Measurements from ENCODE around the gene RIMBP2. TPM values are rescaled to one million over a fixed set of nuclear protein-coding genes. Genes with fewer than 3 reads are reported as not detected.

RIMBP2 gene
- total and polyA plus RNA-seq, 2 donors (not counting 1 experiment from before 2014, with no cell fraction given), result 0.17 TPM; not detected in 1

GRCh38 chr12:130717752-130718151, 1.7 kb upstream of the RIMBP2 start:
- no peak overlapping the region for H3K27ac ChIP-seq (ENCODE audit: insufficient read depth, low read length)
- no peak overlapping the region for H2AFZ ChIP-seq (ENCODE audit: low read length)
- no peak overlapping the region for H3K9ac ChIP-seq (ENCODE audit: insufficient read depth, low read length)
- H3K4me3 ChIP-seq (replicated peaks in 1 of 4; ENCODE audit: control extremely low read depth in 1 of 4, insufficient read depth in 1 of 4, low read depth in 3 of 4, low read length in 4 of 4), result no peak overlapping the region
- H3K79me2 ChIP-seq (ENCODE audit: control insufficient read depth, insufficient read depth, low read length), result no peaks in the 10 kb centered on the region
- H3K4me2 ChIP-seq (ENCODE audit: extremely low read depth, insufficient read depth, low read length), result no peak overlapping the region
- no peaks in the 10 kb centered on the region for H4K20me1 ChIP-seq (ENCODE audit: control insufficient read depth, extremely low read depth, insufficient read depth, low read length)
- TF ChIP-seq CTCF (conservative IDR thresholded peaks at IDR 0.05 in 1 of 2, IDR thresholded peaks at IDR 0.05 in 1 of 2; ENCODE audit: low read depth in 1 of 2, low read length in 2 of 2) (no peak), EZH2 (IDR thresholded peaks at IDR 0.05; ENCODE audit: low read length, missing control alignments) (no peak)
- no peak for DNase-seq (ENCODE audit: low read depth in 2 of 2)
- no peaks in the 10 kb centered on the region for H3K36me3 ChIP-seq (ENCODE audit: control insufficient read depth, insufficient read depth, low read length)
- H3K27me3 ChIP-seq (ENCODE audit: control insufficient read depth, insufficient read depth, low read length), result no peaks in the 10 kb centered on the region
- H3K4me1 ChIP-seq (ENCODE audit: control insufficient read depth, extremely low read depth, insufficient read depth, low read length), result no peaks in the 10 kb centered on the region
- no peaks in the 10 kb centered on the region for H3K9me3 ChIP-seq (ENCODE audit: control insufficient read depth, insufficient read depth, low read depth, low read length)

- Histone ChIP-seq H3K4me2 (ENCODE audit: extremely low read depth, insufficient read depth, low read length) (no peak overlapping the region), H3K4me3 (replicated peaks in 1 of 4; ENCODE audit: control extremely low read depth in 1 of 4, insufficient read depth in 1 of 4, low read depth in 3 of 4, low read length in 4 of 4) (no peak overlapping the region), H3K9ac (ENCODE audit: insufficient read depth, low read length) (no peak overlapping the region), H3K9me3 (ENCODE audit: control insufficient read depth, insufficient read depth, low read depth, low read length) (no peaks in the 10 kb centered on the region), H3K27me3 (ENCODE audit: control insufficient read depth, insufficient read depth, low read length) (no peaks in the 10 kb centered on the region), H3K36me3 (ENCODE audit: control insufficient read depth, insufficient read depth, low read length) (no peaks in the 10 kb centered on the region), H3K27ac (ENCODE audit: insufficient read depth, low read length) (no peak overlapping the region), H2AFZ (ENCODE audit: low read length) (no peak overlapping the region), H3K79me2 (ENCODE audit: control insufficient read depth, insufficient read depth, low read length) (no peaks in the 10 kb centered on the region), H3K4me1 (ENCODE audit: control insufficient read depth, extremely low read depth, insufficient read depth, low read length) (no peaks in the 10 kb centered on the region), H4K20me1 (ENCODE audit: control insufficient read depth, extremely low read depth, insufficient read depth, low read length) (no peaks in the 10 kb centered on the region)
- DNase-seq (ENCODE audit: low read depth in 2 of 2), result no peak
- TF ChIP-seq CTCF (conservative IDR thresholded peaks at IDR 0.05 in 1 of 2, IDR thresholded peaks at IDR 0.05 in 1 of 2; ENCODE audit: low read depth in 1 of 2, low read length in 2 of 2) (no peak), EZH2 (IDR thresholded peaks at IDR 0.05; ENCODE audit: low read length, missing control alignments) (no peak)
Measured at GRCh38 chr12:130716969-130717366, 869 bp upstream of the RIMBP2 start.

GRCh38 chr12:130715150-130715997, 725 bp downstream of the RIMBP2 start:
- no peaks in the 10 kb centered on the region for H3K36me3 ChIP-seq (ENCODE audit: control insufficient read depth, insufficient read depth, low read length)
- no peaks in the 10 kb centered on the region for H3K4me1 ChIP-seq (ENCODE audit: control insufficient read depth, extremely low read depth, insufficient read depth, low read length)
- no peak for DNase-seq (ENCODE audit: low read depth in 2 of 2)
- H3K4me3 ChIP-seq (replicated peaks in 1 of 4; ENCODE audit: control extremely low read depth in 1 of 4, insufficient read depth in 1 of 4, low read depth in 3 of 4, low read length in 4 of 4), result peak overlapping the region in 1 of 4 experiments; percentile 4
- no peaks in the 10 kb centered on the region for H3K9me3 ChIP-seq (ENCODE audit: control insufficient read depth, insufficient read depth, low read depth, low read length)
- no peaks in the 10 kb centered on the region for H3K27me3 ChIP-seq (ENCODE audit: control insufficient read depth, insufficient read depth, low read length)
- H4K20me1 ChIP-seq (ENCODE audit: control insufficient read depth, extremely low read depth, insufficient read depth, low read length), result no peaks in the 10 kb centered on the region
- H3K4me2 ChIP-seq (ENCODE audit: extremely low read depth, insufficient read depth, low read length), result no peak overlapping the region
- H3K9ac ChIP-seq (ENCODE audit: insufficient read depth, low read length), result no peak overlapping the region
- no peak overlapping the region for H2AFZ ChIP-seq (ENCODE audit: low read length)
- H3K27ac ChIP-seq (ENCODE audit: insufficient read depth, low read length), result no peak overlapping the region
- H3K79me2 ChIP-seq (ENCODE audit: control insufficient read depth, insufficient read depth, low read length), result no peaks in the 10 kb centered on the region
- TF ChIP-seq CTCF (conservative IDR thresholded peaks at IDR 0.05 in 1 of 2, IDR thresholded peaks at IDR 0.05 in 1 of 2; ENCODE audit: low read depth in 1 of 2, low read length in 2 of 2) (no peak), EZH2 (IDR thresholded peaks at IDR 0.05; ENCODE audit: low read length, missing control alignments) (no peak)

Data from fibroblast of lung (primary cell).